ENCODE measurements around the gene C6orf15. TPM values are rescaled to one million over a fixed set of nuclear protein-coding genes. Genes with fewer than 3 reads are reported as not detected.

The C6orf15 gene
- total and polyA plus RNA-seq, 2 of the 8 experiments (the other 6 are each of a cell fraction or from before 2014, with no cell fraction given): not detected

- Histone ChIP-seq H3K56ac (replicated peaks; ENCODE audit: insufficient read length, low read depth, low read length) (no peak overlapping the region), H3K4ac (replicated peaks; ENCODE audit: insufficient read length, low read depth, low read length) (no peak overlapping the region), H4K8ac (ENCODE audit: extremely low read depth, insufficient read depth, low read length) (no peak overlapping the region), H3K27me3 (replicated peaks in 1 of 4; ENCODE audit: control insufficient read depth in 3 of 4, extremely low read depth in 1 of 4, insufficient read depth in 3 of 4, low read length in 3 of 4) (no peaks in the 10 kb centered on the region), H3K79me2 (ENCODE audit: control insufficient read depth in 1 of 2, insufficient read depth in 2 of 2, low read length in 2 of 2) (no peaks in the 10 kb centered on the region), H3K9me3 (ENCODE audit: insufficient read depth in 2 of 2, low read depth in 1 of 2, low read length in 1 of 2) (0 out of 4 replicates have a peak, but pooled peaks cover 0 to 3% of the 10 kb centered on the region in 2 experiments), H3K23ac (ENCODE audit: insufficient read length) (no peak overlapping the region), H3K14ac (ENCODE audit: insufficient read length) (no peak overlapping the region), H2BK20ac (ENCODE audit: low read length) (no peak overlapping the region), H2BK15ac (ENCODE audit: low read length) (no peak overlapping the region), H2AFZ (ENCODE audit: low read length) (0 out of 2 replicates have a peak overlapping the region, but pooled peaks have one; percentile 17), H3K4me1 (replicated peaks in 1 of 4; ENCODE audit: control insufficient read depth in 3 of 4, insufficient read depth in 4 of 4, low read length in 3 of 4) (peaks cover 3 to 15% (median 7%) of the 10 kb centered on the region in 4 experiments; a peak in 6 of 7 replicates), H3K18ac (ENCODE audit: extremely low read depth, low read length) (peak overlapping the region; percentile 43; the same call in 1 of the 2 replicates), H3K79me1 (ENCODE audit: low read depth, low read length) (no peaks in the 10 kb centered on the region), H3K9ac (replicated peaks in 1 of 4; ENCODE audit: extremely low read depth in 1 of 4, low read depth in 3 of 4, low read length in 3 of 4) (no peak overlapping the region), H3K23me2 (ENCODE audit: low read depth, low read length) (no peaks in the 10 kb centered on the region), H2BK120ac (replicated peaks; ENCODE audit: low read depth, low read length) (no peak overlapping the region), H4K91ac (replicated peaks; ENCODE audit: insufficient read length, low read length) (no peak overlapping the region), H4K5ac (ENCODE audit: insufficient read length, low read depth, low read length) (no peak overlapping the region), H3K27ac (ENCODE audit: low read depth, low read length) (no peak overlapping the region; the same call in 1 of the 2 replicates), H3K4me3 (ENCODE audit: extremely low read depth in 1 of 4, insufficient read depth in 2 of 4, low read depth in 3 of 4, low read length in 4 of 4) (peak overlapping the region in 2 of 4 experiments; percentile 8 to 10; a peak in 2 of 8 replicates), H3K4me2 (ENCODE audit: insufficient read depth in 1 of 2, low read depth in 2 of 2, low read length in 2 of 2) (peak overlapping the region; percentile 0 to 51; a peak in 2 of 4 replicates), H4K20me1 (replicated peaks in 1 of 2; ENCODE audit: control insufficient read depth in 1 of 2, insufficient read depth in 2 of 2, low read length in 2 of 2) (no peaks in the 10 kb centered on the region), H2BK12ac (ENCODE audit: low read depth, low read length) (no peak overlapping the region; the same call in 1 of the 2 replicates), H2AK5ac (ENCODE audit: low read depth, low read length) (no peak overlapping the region), H3K36me3 (ENCODE audit: control insufficient read depth in 2 of 4, insufficient read depth in 4 of 4, low read length in 3 of 4) (no peaks in the 10 kb centered on the region), H2BK5ac (ENCODE audit: low read depth, low read length) (peak overlapping the region; percentile 40; the same call in 1 of the 2 replicates)
- peak; percentile 95 for FAIRE-seq
- peak; percentile 52 to 53 for DNase-seq (ENCODE audit: low read depth in 1 of 2, low spot score in 2 of 2)
- 10% methylated on average over 6 of the region's 6 CpGs; no CpG with 5 or more reads in 1 of the 2 experiments for whole genome bisulfite sequencing, 2 experiments (ENCODE audit: extremely low coverage in 1 of 2, insufficient coverage in 1 of 2, insufficient read length in 1 of 2, insufficient replicate concordance in 2 of 2, low coverage in 1 of 2, low lambda C conversion rate in 2 of 2, missing lambda C conversion rate in 1 of 2)
- CTCF ChIA-PET (ENCODE audit: partially characterized antibody): interaction anchor here (0.6 to 4.4 kb wide), 37 partner anchors 9 to 339 kb away, joined by 3 to 143 read pairs (median 5); partner anchors contain the start of genes DDR1, MUCL3, SFTA2 and VARS2
- POLR2A ChIA-PET (ENCODE audit: partially characterized antibody): interaction anchor here (0.6 to 3.2 kb wide), 7 partner anchors 9 to 184 kb away, joined by 3 to 17 read pairs (median 4); partner anchors contain the start of gene VARS2
- no peak; the same call in 1 of the 2 replicates for TF ChIP-seq KDM5A (IDR thresholded peaks at IDR 0.05; ENCODE audit: low read length)
- TF ChIP-seq RXRA (IDR thresholded peaks at IDR 0.05; ENCODE audit: insufficient read depth, low read depth, low read length): no peak
- TF ChIP-seq TCF12 (IDR thresholded peaks at IDR 0.05; ENCODE audit: low read depth, low read length): no peak
- TF ChIP-seq KDM4A (IDR thresholded peaks at IDR 0.05; ENCODE audit: low read depth, low read length, severe bottlenecking): no peak
- TF ChIP-seq ZNF274 (IDR thresholded peaks at IDR 0.05; ENCODE audit: borderline replicate concordance, extremely low read depth, low read length): no peak
- no peak for TF ChIP-seq CTBP2 (IDR thresholded peaks at IDR 0.05; ENCODE audit: borderline replicate concordance, insufficient read depth, insufficient read length, low read length)
- TF ChIP-seq MAX (IDR thresholded peaks at IDR 0.05): no peak
- no peak for TF ChIP-seq CBX8 (IDR thresholded peaks at IDR 0.05; ENCODE audit: borderline replicate concordance, low read depth, low read length)
- TF ChIP-seq KDM1A (IDR thresholded peaks at IDR 0.05; ENCODE audit: borderline replicate concordance, low read length): no peak
- 0 out of 2 replicates have a peak, but pooled peaks have one; percentile 6 for TF ChIP-seq EGR1 (IDR thresholded peaks at IDR 0.05; ENCODE audit: borderline replicate concordance, low read depth, low read length)
- no peak for TF ChIP-seq BACH1 (IDR thresholded peaks at IDR 0.05; ENCODE audit: low read length)
- no peak for TF ChIP-seq CHD1 (IDR thresholded peaks at IDR 0.05; ENCODE audit: low read depth, low read length)
These were observed 41.6 kb downstream of the C6orf15 start for GRCh38 chr6:31070711-31071197.

All from H1 (cell line).